H1 (cell line): ENCODE results near the gene IRF7. TPM values are rescaled to one million over a fixed set of nuclear protein-coding genes. Genes with fewer than 3 reads are reported as not detected.
"Not testable (repeated sequence)": the region's sequence is repeated elsewhere in the genome, so short reads cannot be mapped to it uniquely, and the experiment has no call there.

ENCODE experiments used
- CTCF ChIA-PET: fragments of 300-600 bp; sonication (Branson Sonifier 250); formaldehyde crosslinking; loops from one replicate; lab custom pipeline; 2021; ENCODE audit not compliant: partially characterized antibody; lab: Charles Lee
- POLR2A ChIA-PET: fragments of 300-600 bp; sonication (Branson Sonifier 250); formaldehyde crosslinking; loops from one replicate; lab custom pipeline; 2021; ENCODE audit warnings: inconsistent platforms; ENCODE audit not compliant: partially characterized antibody; lab: Charles Lee
- DNase-seq, 2 experiments: peaks; one replicate each; pipeline versions ENCODE4 v3.0.0 to v3.0.0-alpha.2; 2010 to 2022; ENCODE audit warnings: low spot score in 2 of 2, low read depth in 1 of 2, mixed read lengths in 1 of 2
- FAIRE-seq: peaks from 2 replicates; lab custom pipeline; 2011; peaks lifted over from hg19 to GRCh38; lab: Jason Lieb, UNC
- H2AFZ ChIP-seq: 2 replicates; pipeline ENCODE4 v1.8.1; 2012; ENCODE audit warnings: low read length, inconsistent platforms
- H2AK5ac ChIP-seq: 2 replicates; pipeline ENCODE4 v1.6.1; 2013; ENCODE audit warnings: low read depth, low read length
- H2BK120ac ChIP-seq: replicated peaks from 2 replicates; pipeline ENCODE3; 2013; ENCODE audit warnings: low read depth, low read length, inconsistent platforms
- H2BK12ac ChIP-seq: 2 replicates; pipeline ENCODE4 v1.6.1; 2013; ENCODE audit warnings: low read depth, low read length
- H2BK15ac ChIP-seq: 2 replicates; pipeline ENCODE4 v1.6.1; 2013; ENCODE audit warnings: low read length
- H2BK20ac ChIP-seq: 2 replicates; pipeline ENCODE4 v1.6.1; 2013; ENCODE audit warnings: low read length
- H2BK5ac ChIP-seq: 2 replicates; pipeline ENCODE4 v1.6.1; 2013; ENCODE audit warnings: low read depth, low read length
- H3K14ac ChIP-seq: 2 replicates; pipeline ENCODE4 v1.6.1; 2013; ENCODE audit warnings: inconsistent platforms; ENCODE audit not compliant: insufficient read length
- H3K18ac ChIP-seq: 2 replicates; pipeline ENCODE4 v1.6.1; 2013; ENCODE audit warnings: low read length; ENCODE audit errors: extremely low read depth
- H3K23ac ChIP-seq: 2 replicates; pipeline ENCODE4 v1.6.1; 2013; ENCODE audit warnings: inconsistent platforms; ENCODE audit not compliant: insufficient read length
- H3K23me2 ChIP-seq: 2 replicates; pipeline ENCODE4 v1.6.1; 2013; ENCODE audit warnings: low read depth, low read length
- H3K27ac ChIP-seq: 2 replicates; pipeline ENCODE4 v1.6.1; 2011; ENCODE audit warnings: low read depth, low read length, inconsistent platforms
- H3K27me3 ChIP-seq, 4 experiments: replicated peaks in 1 of 4; 1 replicate in 1 of 4; 2 replicates in 3 of 4; pipeline versions ENCODE4 v1.6.1 to v1.8.1; 2011 to 2013; ENCODE audit warnings: low read length in 3 of 4, mild to moderate bottlenecking in 3 of 4, inconsistent platforms in 2 of 4, mixed read lengths in 2 of 4, moderate library complexity in 1 of 4; ENCODE audit not compliant: control insufficient read depth in 3 of 4, insufficient read depth in 3 of 4; ENCODE audit errors: extremely low read depth in 1 of 4
- H3K36me3 ChIP-seq, 4 experiments: 2 replicates each; pipeline versions ENCODE4 v1.6.1 to v1.8.1; 2011 to 2013; ENCODE audit warnings: mild to moderate bottlenecking in 4 of 4, low read length in 3 of 4, moderate library complexity in 2 of 4, control low read depth in 1 of 4, inconsistent platforms in 1 of 4; ENCODE audit not compliant: insufficient read depth in 4 of 4, control insufficient read depth in 2 of 4
- H3K4ac ChIP-seq: replicated peaks from 2 replicates; pipeline ENCODE3; 2013; ENCODE audit warnings: low read length, low read depth, mixed read lengths, inconsistent platforms; ENCODE audit not compliant: insufficient read length
- H3K4me1 ChIP-seq, 4 experiments: replicated peaks in 1 of 4; 1 replicate in 1 of 4; 2 replicates in 3 of 4; pipeline versions ENCODE4 v1.6.1 to v1.8.1; 2011 to 2013; ENCODE audit warnings: low read length in 3 of 4, inconsistent platforms in 2 of 4, mixed read lengths in 1 of 4; ENCODE audit not compliant: insufficient read depth in 4 of 4, control insufficient read depth in 3 of 4
- H3K4me2 ChIP-seq, 2 experiments: 2 replicates each; pipeline versions ENCODE4 v1.6.1 to v1.8.1; 2011 to 2013; ENCODE audit warnings: low read depth in 2 of 2, low read length in 2 of 2, control low read depth in 1 of 2, inconsistent platforms in 1 of 2, mild to moderate bottlenecking in 1 of 2; ENCODE audit not compliant: insufficient read depth in 1 of 2
- H3K4me3 ChIP-seq, 4 experiments: fragments of 200-600, 300-600 bp in 1 of 4; sonication (generic), shearing (Covaris generic), sonication (Bioruptor Twin) in 1 of 4; 2 replicates each; pipeline versions ENCODE4 v1.5.1 to v1.8.1; 2011 to 2016; ENCODE audit warnings: low read length in 4 of 4, low read depth in 3 of 4, control low read depth in 2 of 4, inconsistent platforms in 2 of 4, mild to moderate bottlenecking in 2 of 4, mixed read lengths in 1 of 4, moderate library complexity in 1 of 4; ENCODE audit not compliant: insufficient read depth in 2 of 4; ENCODE audit errors: extremely low read depth in 1 of 4
- H3K56ac ChIP-seq: replicated peaks from 2 replicates; pipeline ENCODE3; 2013; ENCODE audit warnings: low read depth, mild to moderate bottlenecking, mixed read lengths, low read length, inconsistent platforms; ENCODE audit not compliant: insufficient read length
- H3K79me1 ChIP-seq: 2 replicates; pipeline ENCODE4 v1.6.1; 2013; ENCODE audit warnings: low read depth, low read length, control low read depth
- H3K79me2 ChIP-seq, 2 experiments: 2 replicates each; pipeline versions ENCODE4 v1.6.1 to v1.8.1; 2012 to 2013; ENCODE audit warnings: low read length in 2 of 2, mild to moderate bottlenecking in 2 of 2, inconsistent platforms in 1 of 2; ENCODE audit not compliant: insufficient read depth in 2 of 2, control insufficient read depth in 1 of 2
- H3K9ac ChIP-seq, 4 experiments: replicated peaks in 1 of 4; 1 replicate in 1 of 4; 2 replicates in 3 of 4; pipeline versions ENCODE4 v1.6.1 to v1.8.1; 2011 to 2013; ENCODE audit warnings: low read depth in 3 of 4, low read length in 3 of 4, control low read depth in 2 of 4, mild to moderate bottlenecking in 2 of 4, moderate library complexity in 2 of 4, inconsistent platforms in 1 of 4; ENCODE audit errors: extremely low read depth in 1 of 4
- H3K9me3 ChIP-seq, 2 experiments: 2 replicates each; pipeline versions ENCODE4 v1.6.1 to v1.8.1; 2012 to 2013; ENCODE audit warnings: mild to moderate bottlenecking in 2 of 2, moderate library complexity in 2 of 2, control low read depth in 1 of 2, inconsistent platforms in 1 of 2, low read depth in 1 of 2, low read length in 1 of 2, mixed read lengths in 1 of 2; ENCODE audit not compliant: insufficient read depth in 2 of 2
- H4K20me1 ChIP-seq, 2 experiments: replicated peaks in 1 of 2; 2 replicates each; pipeline versions ENCODE3 to v1.8.1; 2011 to 2013; ENCODE audit warnings: inconsistent platforms in 2 of 2, low read length in 2 of 2, mild to moderate bottlenecking in 1 of 2; ENCODE audit not compliant: insufficient read depth in 2 of 2, control insufficient read depth in 1 of 2
- H4K5ac ChIP-seq: 2 replicates; pipeline ENCODE4 v1.6.1; 2013; ENCODE audit warnings: low read length, low read depth, mixed read lengths, inconsistent platforms; ENCODE audit not compliant: insufficient read length
- H4K8ac ChIP-seq: 2 replicates; pipeline ENCODE4 v1.8.0; 2013; ENCODE audit warnings: mild to moderate bottlenecking, moderate library complexity, low read length, inconsistent platforms; ENCODE audit not compliant: insufficient read depth; ENCODE audit errors: extremely low read depth
- H4K91ac ChIP-seq: replicated peaks from 2 replicates; pipeline ENCODE3; 2013; ENCODE audit warnings: low read length, mixed read lengths, inconsistent platforms; ENCODE audit not compliant: insufficient read length
- JUN ChIP-seq: IDR thresholded peaks from 2 replicates; pipeline ENCODE4 v1.6.1; 2011; ENCODE audit warnings: low read depth, mild to moderate bottlenecking, improper control_type of control experiment, low read length
- KDM5A ChIP-seq: fragments of 200-600 bp; IDR thresholded peaks from 2 replicates; pipeline ENCODE4 v1.7.1; 2012; ENCODE audit warnings: mild to moderate bottlenecking, low read length, inconsistent platforms, mixed read lengths
- MAX ChIP-seq: IDR thresholded peaks from 2 replicates; pipeline ENCODE4 v1.6.1; 2012; ENCODE audit warnings: inconsistent platforms
- POLR2A ChIP-seq, 2 experiments: IDR thresholded peaks; 1 replicate in 1 of 2; 2 replicates in 1 of 2; pipeline ENCODE4 v1.6.1; 2011; ENCODE audit warnings: low read depth in 2 of 2, low read length in 2 of 2, mild to moderate bottlenecking in 2 of 2; ENCODE audit errors: control extremely low read depth in 1 of 2
- USF2 ChIP-seq: IDR thresholded peaks from 2 replicates; pipeline ENCODE4 v1.6.1; 2011; ENCODE audit warnings: low read length, improper control_type of control experiment
- WGBS, 2 experiments: shearing (Covaris generic) in 1 of 2; methylation state at CpG; one replicate each; pipeline versions ENCODE4 v1.1.6 to v1.1.7; 2013 to 2015; ENCODE audit warnings: low lambda C conversion rate in 2 of 2, mixed read lengths in 2 of 2, inconsistent platforms in 1 of 2, low coverage in 1 of 2, missing lambda C conversion rate in 1 of 2; ENCODE audit not compliant: insufficient replicate concordance in 2 of 2, insufficient coverage in 1 of 2, insufficient read length in 1 of 2; ENCODE audit errors: extremely low coverage in 1 of 2, missing lambda C conversion rate in 1 of 2; 5-methylcytosine and 5-hydroxymethylcytosine counted together
- polyA plus RNA-seq, 7 experiments: library from polyadenylated mRNA; depleted of rRNA in 3 of 7; stranded (reverse) in 5 of 7; unstranded in 2 of 7; fragments of >200 nt in 5 of 7; fragments of 200-250 nt in 2 of 7; gene quantifications; 1 replicate in 5 of 7; 2 replicates in 1 of 7; 4 replicates in 1 of 7; pipeline versions ENCODE4 v1.2.1 to v1.2.3, GENCODE V29; 2011 to 2013; ENCODE audit warnings: missing spikeins in 2 of 7, mixed read lengths in 2 of 7
- total RNA-seq: library from RNA; stranded (reverse); fragmentation: NEBNext Ultra II Directional; extraction: Animal tissue kit (Norgen Biotek cat#: 25700); gene quantifications from 2 replicates; pipeline ENCODE4 v1.2.1, GENCODE V29; 2021

Gene IRF7
- total and polyA plus RNA-seq, 2 of the 8 experiments (the other 6 are each of a cell fraction or from before 2014, with no cell fraction given), result 9.1 to 9.6 TPM

DNA sequence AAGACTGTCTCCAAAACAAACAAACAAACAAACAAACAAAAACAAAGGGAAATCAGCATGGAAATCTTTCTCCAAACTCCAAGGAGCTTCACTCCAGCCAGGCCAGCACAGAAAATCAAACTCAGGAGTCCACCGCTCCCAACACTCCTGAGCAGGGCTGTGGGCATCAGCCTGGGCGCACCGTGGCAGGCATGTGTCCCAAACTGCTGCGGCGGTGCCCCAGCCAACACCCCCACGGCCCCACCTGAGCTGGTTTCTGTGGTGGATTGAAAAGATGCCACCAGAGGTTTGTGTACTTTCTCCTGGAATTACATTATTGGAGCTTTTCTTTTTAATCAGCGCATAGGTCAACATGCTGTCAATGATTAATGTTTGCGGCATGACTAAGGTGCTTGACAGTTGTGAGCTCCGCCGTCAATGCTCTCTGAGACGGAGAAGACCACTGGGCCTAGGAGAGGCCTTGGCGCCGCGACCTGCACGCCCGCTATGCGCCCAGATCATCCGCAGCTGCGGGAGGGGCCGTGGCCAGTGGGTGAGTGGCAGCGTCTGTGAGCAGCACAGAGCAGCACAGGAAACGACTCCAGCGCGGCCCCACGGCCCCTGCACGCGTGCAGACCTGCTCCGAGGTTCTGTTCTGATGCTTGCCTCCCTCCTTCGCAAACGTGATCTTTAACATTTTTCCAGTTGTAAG, 39.4 kb upstream of the IRF7 start (continued):
- no peak for TF ChIP-seq MAX
- no peak for TF ChIP-seq USF2
- TF ChIP-seq JUN, result no peak
- TF ChIP-seq POLR2A (IDR thresholded peaks at IDR 0.05; ENCODE audit: control extremely low read depth in 1 of 2, low read depth in 2 of 2, low read length in 2 of 2), result no peak
- TF ChIP-seq KDM5A, result no peak

DNA sequence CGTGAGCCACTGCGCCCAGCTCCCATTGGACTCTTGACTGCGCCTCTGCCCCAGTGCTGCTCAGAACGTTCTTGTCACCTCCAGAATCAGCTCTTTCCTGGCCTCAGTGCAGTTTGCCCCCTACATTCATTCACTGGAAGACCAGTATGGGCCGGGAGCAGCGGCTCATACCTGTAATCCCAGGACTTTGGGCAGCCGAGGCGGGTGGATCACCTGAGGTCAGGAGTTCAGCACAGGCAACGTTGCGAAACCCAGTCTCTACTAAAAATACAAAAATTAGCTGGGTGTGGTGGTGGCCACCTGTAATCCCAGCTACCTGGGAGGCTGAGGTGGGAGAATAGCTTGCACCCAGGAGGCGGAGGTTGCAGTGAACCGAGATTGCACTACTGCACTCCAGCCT, 38.7 kb upstream of the IRF7 start:
- not testable (repeated sequence) for H2AFZ ChIP-seq, H3K9ac ChIP-seq, H2BK120ac ChIP-seq, H3K23me2 ChIP-seq, H2BK12ac ChIP-seq, DNase-seq, H3K18ac ChIP-seq, H3K79me2 ChIP-seq, H2AK5ac ChIP-seq, H3K4me3 ChIP-seq, H3K27ac ChIP-seq, H4K8ac ChIP-seq, H3K9me3 ChIP-seq, H3K56ac ChIP-seq, H4K20me1 ChIP-seq, H2BK15ac ChIP-seq, H3K27me3 ChIP-seq, H3K79me1 ChIP-seq, H3K4me1 ChIP-seq, H2BK20ac ChIP-seq, H3K14ac ChIP-seq, FAIRE-seq, H4K5ac ChIP-seq, H3K4ac ChIP-seq, H4K91ac ChIP-seq, H3K4me2 ChIP-seq, H3K23ac ChIP-seq, H2BK5ac ChIP-seq
- ChIA-PET POLR2A (interaction anchor here (1.1 to 4.0 kb wide), 5 partner anchors 8 to 93 kb away, joined by 4 to 19 read pairs (median 4); partner anchors contain the start of gene TALDO1), CTCF (interaction anchor here (0.8 to 2.2 kb wide), 7 partner anchors 10 to 102 kb away, joined by 3 to 11 read pairs (median 4); no protein-coding TSS in a partner anchor)
- H3K36me3 ChIP-seq, result peaks cover 0 to 18% (median 7%) of the 10 kb centered on the region in 4 experiments; a peak in 7 of 8 replicates
- WGBS, 2 experiments, result 94% methylated on average over 8 of the region's 12 CpGs; no CpG with 5 or more reads in 1 of the 2 experiments
